Neuronal stem cell (in vitro differentiated cells): ENCODE measurements around the gene SNX22.
"Not testable (repeated sequence)": the region's sequence is repeated elsewhere in the genome, so short reads cannot be mapped to it uniquely, and the experiment has no call there.

Source experiments
- DNase-seq: peaks from one replicate; pipeline ENCODE4 v3.0.0-alpha.2; 2013; ENCODE audit warnings: low spot score
- H2AFZ ChIP-seq: one replicate; pipeline ENCODE4 v1.6.1; 2013; ENCODE audit warnings: mild to moderate bottlenecking, low read length, inconsistent platforms
- H2AK5ac ChIP-seq: 2 replicates; pipeline ENCODE4 v1.6.1; 2013; ENCODE audit warnings: low read depth, mild to moderate bottlenecking, inconsistent platforms, low read length, moderate library complexity, mixed read lengths
- H2BK120ac ChIP-seq: 2 replicates; pipeline ENCODE4 v1.6.1; 2013; ENCODE audit warnings: low read depth, mild to moderate bottlenecking, inconsistent platforms, low read length, moderate library complexity, mixed read lengths
- H2BK12ac ChIP-seq: one replicate; pipeline ENCODE4 v1.6.1; 2013; ENCODE audit warnings: low read length, inconsistent platforms
- H2BK15ac ChIP-seq: 2 replicates; pipeline ENCODE4 v1.6.1; 2013; ENCODE audit warnings: mild to moderate bottlenecking, low read length, inconsistent platforms, mixed read lengths
- H2BK5ac ChIP-seq: one replicate; pipeline ENCODE4 v1.6.1; 2013; ENCODE audit warnings: inconsistent platforms, mild to moderate bottlenecking, low read length, moderate library complexity
- H3K14ac ChIP-seq: one replicate; pipeline ENCODE4 v1.6.1; 2013; ENCODE audit warnings: low read length, inconsistent platforms
- H3K18ac ChIP-seq: 2 replicates; pipeline ENCODE4 v1.6.1; 2013; ENCODE audit warnings: low read length, inconsistent platforms
- H3K23ac ChIP-seq: 2 replicates; pipeline ENCODE4 v1.6.1; 2013; ENCODE audit warnings: low read depth, mild to moderate bottlenecking, mixed read lengths, low read length, inconsistent platforms; ENCODE audit not compliant: poor library complexity
- H3K27ac ChIP-seq: replicated peaks from 3 replicates; pipeline ENCODE4 v1.5.1; 2013; ENCODE audit warnings: low read length, inconsistent platforms
- H3K27me3 ChIP-seq, 3 experiments: 2 replicates each; pipeline ENCODE4 v1.6.1; 2013; ENCODE audit warnings: low read length in 3 of 3, mild to moderate bottlenecking in 2 of 3, inconsistent platforms in 1 of 3, low read depth in 1 of 3, mixed read lengths in 1 of 3, moderate library complexity in 1 of 3; ENCODE audit not compliant: control insufficient read depth in 3 of 3, insufficient read depth in 3 of 3
- H3K36me3 ChIP-seq, 2 donors: replicated peaks in 1 of 2; 2 replicates each; pipeline ENCODE4 v1.6.1; 2013; ENCODE audit warnings: low read length in 2 of 2; ENCODE audit not compliant: control insufficient read depth in 2 of 2, insufficient read depth in 2 of 2
- H3K4ac ChIP-seq: 2 replicates; pipeline ENCODE4 v1.6.1; 2013; ENCODE audit warnings: inconsistent platforms, mild to moderate bottlenecking, low read length, moderate library complexity
- H3K4me1 ChIP-seq, 2 donors: 1 replicate in 1 of 2; 2 replicates in 1 of 2; pipeline ENCODE4 v1.6.1; 2013; ENCODE audit warnings: low read length in 2 of 2, low read depth in 1 of 2; ENCODE audit not compliant: control insufficient read depth in 2 of 2, insufficient read depth in 1 of 2
- H3K4me2 ChIP-seq: one replicate; pipeline ENCODE4 v1.6.1; 2013; ENCODE audit warnings: mild to moderate bottlenecking, low read length, inconsistent platforms; ENCODE audit not compliant: insufficient read depth, poor library complexity, severe bottlenecking
- H3K4me3 ChIP-seq, 2 donors: 2 replicates each; pipeline ENCODE4 v1.5.1; 2013; ENCODE audit warnings: low read length in 2 of 2, mild to moderate bottlenecking in 2 of 2, inconsistent platforms in 1 of 2, moderate library complexity in 1 of 2
- H3K79me1 ChIP-seq: one replicate; pipeline ENCODE4 v1.6.1; 2013; ENCODE audit warnings: low read depth, mild to moderate bottlenecking, inconsistent platforms, low read length, moderate library complexity
- H3K9ac ChIP-seq: one replicate; pipeline ENCODE4 v1.6.1; 2013; ENCODE audit warnings: mild to moderate bottlenecking, low read depth, low read length, inconsistent platforms; ENCODE audit not compliant: poor library complexity
- H3K9me3 ChIP-seq, 2 donors: replicated peaks in 1 of 2; 2 replicates each; pipeline versions ENCODE3 to v1.6.1; 2013; ENCODE audit warnings: low read length in 2 of 2, mild to moderate bottlenecking in 2 of 2, inconsistent platforms in 1 of 2, low read depth in 1 of 2, mixed read lengths in 1 of 2, moderate library complexity in 1 of 2; ENCODE audit not compliant: control insufficient read depth in 2 of 2, insufficient read depth in 1 of 2
- H4K8ac ChIP-seq: one replicate; pipeline ENCODE4 v1.6.1; 2013; ENCODE audit warnings: low read depth, mild to moderate bottlenecking, inconsistent platforms, low read length, moderate library complexity
- H4K91ac ChIP-seq: one replicate; pipeline ENCODE4 v1.6.1; 2013; ENCODE audit warnings: low read length, low read depth, mild to moderate bottlenecking, inconsistent platforms; ENCODE audit not compliant: poor library complexity
- WGBS, 2 donors: extraction: QIAGEN DNeasy Blood & Tissue Kit; methylation state at CpG; one replicate each; pipeline ENCODE4 v1.1.7; 2013; ENCODE audit warnings: missing lambda C conversion rate in 2 of 2, mixed read lengths in 1 of 2; ENCODE audit not compliant: insufficient read length in 2 of 2, insufficient replicate concordance in 1 of 2; ENCODE audit errors: extremely low coverage in 2 of 2; 5-methylcytosine and 5-hydroxymethylcytosine counted together

The SNX22 gene

GRCh38 chr15:64112904-64113303 lies 38.6 kb upstream of the SNX22 start:
- Histone ChIP-seq H3K36me3 (peaks cover 8 to 61% of the 10 kb centered on the region in 2 donors), H3K27ac (no peak overlapping the region), H2AK5ac (no peak overlapping the region), H2BK120ac (no peak overlapping the region), H3K79me1 (no peaks in the 10 kb centered on the region), H3K4me1 (peaks cover 0 to 3% of the 10 kb centered on the region in 2 donors), H3K9ac (no peak overlapping the region), H3K27me3 (no peaks in the 10 kb centered on the region), H2BK12ac (no peak overlapping the region), H2BK5ac (no peak overlapping the region), H3K14ac (no peak overlapping the region), H3K23ac (no peak overlapping the region), H3K9me3 (no peaks in the 10 kb centered on the region), H4K91ac (no peak overlapping the region), H2AFZ (no peak overlapping the region), H2BK15ac (no peak overlapping the region), H3K4me3 (no peak overlapping the region), H3K18ac (no peak overlapping the region), H3K4ac (no peak overlapping the region), H4K8ac (no peak overlapping the region), H3K4me2 (no peak overlapping the region)
- no CpG with 5 or more reads among the region's 1 CpG for WGBS, 2 donors
- DNase-seq: no peak

- Histone ChIP-seq H3K9me3 (no peaks in the 10 kb centered on the region), H2BK5ac (no peak overlapping the region), H2AFZ (no peak overlapping the region), H3K79me1 (no peaks in the 10 kb centered on the region), H2AK5ac (no peak overlapping the region), H3K18ac (no peak overlapping the region), H2BK120ac (no peak overlapping the region), H2BK15ac (no peak overlapping the region), H3K27me3 (no peaks in the 10 kb centered on the region), H3K23ac (no peak overlapping the region), H3K14ac (no peak overlapping the region), H3K36me3 (peaks cover 21 to 100% of the 10 kb centered on the region in 2 donors), H3K4ac (no peak overlapping the region), H3K4me3 (no peak overlapping the region), H4K91ac (no peak overlapping the region), H3K9ac (no peak overlapping the region), H3K4me2 (no peak overlapping the region), H3K4me1 (no peaks in the 10 kb centered on the region), H4K8ac (no peak overlapping the region), H2BK12ac (no peak overlapping the region), H3K27ac (no peak overlapping the region)
- no peak for DNase-seq
- WGBS, 2 donors: no CpG with 5 or more reads among the region's 5 CpGs
These were observed 33.6 kb upstream of the SNX22 start for GRCh38 chr15:64117759-64118487.

GRCh38 chr15:64120322-64120721 lies 31.2 kb upstream of the SNX22 start:
- H3K4me1 ChIP-seq, H3K27me3 ChIP-seq, H2BK15ac ChIP-seq, H3K14ac ChIP-seq, H3K79me1 ChIP-seq, H3K4ac ChIP-seq, H2AFZ ChIP-seq, H4K8ac ChIP-seq, H3K4me3 ChIP-seq, H4K91ac ChIP-seq, H3K9me3 ChIP-seq, H2AK5ac ChIP-seq, H2BK120ac ChIP-seq, H3K9ac ChIP-seq, DNase-seq, H2BK5ac ChIP-seq, H3K23ac ChIP-seq, H3K18ac ChIP-seq, H3K27ac ChIP-seq, H2BK12ac ChIP-seq, H3K4me2 ChIP-seq: not testable (repeated sequence)
- WGBS, 2 donors: no CpG with 5 or more reads among the region's 2 CpGs
- H3K36me3 ChIP-seq: peaks cover 23 to 96% of the 10 kb centered on the region in 2 donors

- Histone ChIP-seq H2BK120ac (no peak overlapping the region), H3K4me2 (no peak overlapping the region), H4K8ac (no peak overlapping the region), H3K9me3 (no peaks in the 10 kb centered on the region), H3K9ac (no peak overlapping the region), H3K4me1 (no peaks in the 10 kb centered on the region), H4K91ac (no peak overlapping the region), H2BK15ac (no peak overlapping the region), H3K23ac (no peak overlapping the region), H3K27ac (no peak overlapping the region), H3K4ac (no peak overlapping the region), H2BK5ac (no peak overlapping the region), H3K36me3 (peaks cover 21 to 95% of the 10 kb centered on the region in 2 donors), H3K14ac (no peak overlapping the region), H3K18ac (no peak overlapping the region), H2BK12ac (no peak overlapping the region), H3K4me3 (no peak overlapping the region), H2AFZ (no peak overlapping the region), H2AK5ac (no peak overlapping the region), H3K79me1 (no peaks in the 10 kb centered on the region), H3K27me3 (no peaks in the 10 kb centered on the region)
- no CpG with 5 or more reads among the region's 4 CpGs for WGBS, 2 donors
- no peak for DNase-seq
These were observed 29.9 kb upstream of the SNX22 start for GRCh38 chr15:64121614-64122013.
